Measurements from ENCODE around the gene EPS8L1. TPM values are rescaled to one million over a fixed set of nuclear protein-coding genes. Genes with fewer than 3 reads are reported as not detected.

EPS8L1 gene
- total and polyA plus RNA-seq, 2 of the 4 experiments (the other 2 are of a cell fraction), result 0.90 to 2.9 TPM

- Histone ChIP-seq H3K14ac (replicated peaks; ENCODE audit: low read depth, low read length) (no peak overlapping the region), H3K4me2 (ENCODE audit: low read depth, low read length) (peak overlapping the region; percentile 18), H3K18ac (ENCODE audit: low read depth, low read length) (no peak overlapping the region), H2AFZ (replicated peaks; ENCODE audit: low read length, poor library complexity) (no peak overlapping the region), H3K9ac (ENCODE audit: low read depth, low read length) (no peak overlapping the region), H4K20me1 (ENCODE audit: insufficient read depth, low read length) (no peaks in the 10 kb centered on the region), H3K9me1 (ENCODE audit: insufficient read depth, low read length) (no peaks in the 10 kb centered on the region), H3K4me1 (ENCODE audit: control insufficient read depth, insufficient read depth, low read length) (no peaks in the 10 kb centered on the region), H2BK5ac (ENCODE audit: low read depth, low read length, poor library complexity, severe bottlenecking) (no peak overlapping the region), H3K27me3 (ENCODE audit: control insufficient read depth, insufficient read depth, low read length) (peaks cover 23% of the 10 kb centered on the region), H3K56ac (ENCODE audit: extremely low read depth, insufficient read depth, low read length) (no peak overlapping the region), H2AK9ac (replicated peaks; ENCODE audit: low read depth, low read length, poor library complexity) (no peak overlapping the region), H4K5ac (ENCODE audit: low read depth, low read length) (no peak overlapping the region), H2AK5ac (ENCODE audit: low read depth, low read length) (no peak overlapping the region), H3K36me3 (ENCODE audit: control insufficient read depth, insufficient read depth, low read length) (no peaks in the 10 kb centered on the region), H2BK20ac (ENCODE audit: low read depth, low read length) (no peak overlapping the region), H3K4ac (ENCODE audit: low read depth, low read length) (no peak overlapping the region), H3K23ac (ENCODE audit: low read depth, low read length) (no peak overlapping the region), H3K4me3 (ENCODE audit: insufficient read depth, low read depth, low read length) (no peak overlapping the region), H4K91ac (ENCODE audit: insufficient read depth, low read depth, low read length) (no peak overlapping the region), H2BK120ac (ENCODE audit: low read depth, low read length) (no peak overlapping the region), H2BK15ac (ENCODE audit: low read depth, low read length) (no peak overlapping the region), H3K79me1 (ENCODE audit: low read depth in 1 of 2, low read length in 2 of 2) (no peaks in the 10 kb centered on the region), H3K9me3 (ENCODE audit: control insufficient read depth, insufficient read depth, low read length) (no peaks in the 10 kb centered on the region), H3K27ac (ENCODE audit: insufficient read depth, low read length) (no peak overlapping the region), H4K8ac (ENCODE audit: low read depth in 2 of 2, low read length in 2 of 2) (no peak overlapping the region)
- no peak for TF ChIP-seq SMC3 (IDR thresholded peaks at IDR 0.05; ENCODE audit: low read depth, low read length)
- no peak for TF ChIP-seq RCOR1 (IDR thresholded peaks at IDR 0.05; ENCODE audit: insufficient replicate concordance, low read length)
- no peak for TF ChIP-seq MAZ (IDR thresholded peaks at IDR 0.05; ENCODE audit: borderline replicate concordance, low read depth, low read length)
- ChIA-PET POLR2A (ENCODE audit: unreplicated experiment) (no interaction called here), CTCF (no interaction called here)
- 35% methylated on average over 7 of the region's 16 CpGs; no CpG with 5 or more reads in 1 of the 2 experiments for WGBS, 2 experiments (ENCODE audit: extremely low coverage in 2 of 2, insufficient read length in 1 of 2)
- intact Hi-C loops (cut with micrococcal nuclease), result no loop called here
- dilution Hi-C loops (cut with HindIII; ENCODE audit: low sequenced_read_pairs, unreplicated experiment), result no loop called here
- BruUV-seq (replicated peaks), result no TSS peak
- in situ Hi-C loops (cut with MboI; ENCODE audit: low sequenced_read_pairs), result no loop called here
- DNase-seq, result peak; percentile 57
- ATAC-seq (ENCODE audit: low read depth), result peak; percentile 82
Observed at GRCh38 chr19:55131421-55131820, 55.8 kb downstream of the EPS8L1 start.
